GM21786 (cell line): Measurements from ENCODE around the gene RNF19B.
"Not testable (repeated sequence)": the region's sequence is repeated elsewhere in the genome, so short reads cannot be mapped to it uniquely, and the experiment has no call there.

Source experiments
- ATAC-seq: cut with Tn5 transposase; IDR thresholded peaks from one replicate; pipeline ENCODE4 v1.9.1; 2021; ENCODE audit not compliant: unreplicated experiment

Gene RNF19B

DNA sequence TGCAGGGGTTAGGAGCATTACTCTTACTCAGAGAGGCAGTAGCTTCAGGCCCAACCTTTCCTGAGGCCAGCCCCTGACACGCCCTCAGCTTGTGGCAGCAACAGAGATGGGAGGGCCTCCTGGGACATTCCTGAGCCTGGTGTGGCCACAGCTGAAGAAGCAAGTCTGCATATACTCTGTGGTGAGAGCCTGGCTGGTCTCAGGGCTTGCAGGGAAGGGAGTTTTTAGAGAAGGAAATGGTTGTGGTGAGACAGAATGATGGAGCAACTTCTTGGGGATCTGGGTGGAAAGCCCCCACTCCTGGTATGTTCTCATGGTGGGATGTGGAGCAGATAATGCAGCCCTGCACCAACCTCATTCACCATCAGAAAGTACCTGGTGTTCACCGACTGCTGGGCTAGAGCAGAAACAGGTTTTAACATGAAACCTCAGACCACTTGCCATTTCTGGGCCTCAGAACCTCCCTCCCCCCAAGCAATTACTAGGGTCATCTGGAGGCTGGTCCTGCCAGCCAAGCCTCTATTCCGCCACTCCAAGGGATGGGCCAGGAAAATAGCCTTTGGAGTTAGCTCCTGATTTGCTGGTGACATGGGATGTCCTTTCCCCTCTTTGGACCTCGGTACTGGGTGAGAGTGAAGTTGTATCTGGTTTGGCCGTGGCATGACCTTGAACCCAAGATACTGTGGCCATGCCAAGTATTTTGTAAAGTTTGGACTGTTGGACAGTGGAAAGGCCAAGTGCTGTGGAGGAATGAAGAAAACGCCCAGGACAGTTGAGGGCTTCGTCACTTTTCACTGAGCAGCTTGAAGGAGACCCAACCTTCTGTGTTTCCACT lies 28.1 kb upstream of the RNF19B start:
- peak; percentile 87 for ATAC-seq

DNA sequence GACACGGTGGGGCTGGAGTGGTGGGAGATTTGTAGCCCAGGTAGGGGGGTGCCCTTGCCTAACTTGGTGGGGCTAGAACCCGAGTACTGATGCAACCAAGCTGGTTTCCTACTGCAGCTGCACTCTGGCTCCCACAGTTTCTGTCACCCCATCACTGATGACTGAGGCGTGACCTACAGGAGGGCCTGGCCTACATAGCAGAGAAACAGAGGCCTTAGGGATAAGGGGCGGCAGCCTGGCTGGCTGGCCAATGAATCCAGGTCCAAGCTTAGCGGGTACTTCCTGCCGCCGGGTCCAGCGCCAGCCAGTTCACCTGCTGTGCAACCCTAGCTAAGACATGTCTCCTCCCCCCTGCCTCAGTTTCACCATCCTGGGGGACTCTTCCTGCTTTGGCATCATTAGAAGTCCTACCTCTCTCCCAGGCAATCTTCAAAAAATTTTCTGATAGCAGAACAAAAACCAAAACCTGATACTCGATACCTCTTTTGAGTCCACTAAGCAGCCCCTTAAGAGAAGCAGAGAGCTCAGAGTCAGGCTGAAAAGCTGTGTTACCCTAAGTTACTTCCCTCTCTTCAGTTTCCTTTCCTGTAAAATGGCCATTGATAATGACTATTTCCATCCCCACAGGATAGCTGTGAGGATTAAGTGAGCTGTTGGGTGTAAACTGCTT lies 27.3 kb upstream of the RNF19B start:
- peak; percentile 26 for ATAC-seq

DNA sequence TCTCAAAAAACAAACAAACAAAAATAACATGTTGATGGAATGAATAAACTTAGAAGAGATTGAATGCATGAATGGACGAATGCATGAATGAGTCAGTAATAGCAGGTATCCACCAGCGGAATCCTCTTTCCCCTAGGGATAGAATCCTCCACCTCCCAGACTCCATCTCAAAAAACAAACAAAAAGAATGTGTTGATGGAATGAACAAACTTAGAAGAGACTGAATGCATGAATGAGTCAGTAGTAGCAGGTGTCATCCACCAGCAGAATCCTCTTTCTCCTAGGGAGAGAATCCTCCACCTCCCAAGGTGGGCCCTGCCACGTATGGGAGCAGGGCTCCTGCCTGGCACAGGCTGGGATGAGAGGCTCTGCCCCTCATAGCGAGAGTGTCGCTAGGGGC lies 26.8 kb upstream of the RNF19B start:
- ATAC-seq, result no peak

DNA sequence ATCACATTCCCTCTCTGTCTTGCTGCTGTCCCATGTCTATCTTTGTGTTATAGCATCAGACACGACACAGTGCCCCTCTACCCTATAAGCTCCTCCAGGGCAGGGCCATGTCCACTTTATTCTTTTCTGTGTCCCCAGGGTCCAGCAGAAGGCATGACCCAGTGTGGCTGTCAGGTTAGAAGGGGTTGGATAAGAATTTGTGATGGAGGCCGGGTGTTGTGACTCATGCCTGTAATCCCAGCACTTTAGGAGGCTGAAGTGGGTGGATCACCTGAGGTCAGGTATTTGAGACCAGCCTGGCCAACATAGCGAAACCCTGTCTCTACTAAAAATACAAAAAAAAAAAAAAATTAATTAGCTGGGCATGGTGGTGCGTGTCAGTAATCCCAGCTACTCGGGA lies 26.3 kb upstream of the RNF19B start:
- no peak for ATAC-seq

DNA sequence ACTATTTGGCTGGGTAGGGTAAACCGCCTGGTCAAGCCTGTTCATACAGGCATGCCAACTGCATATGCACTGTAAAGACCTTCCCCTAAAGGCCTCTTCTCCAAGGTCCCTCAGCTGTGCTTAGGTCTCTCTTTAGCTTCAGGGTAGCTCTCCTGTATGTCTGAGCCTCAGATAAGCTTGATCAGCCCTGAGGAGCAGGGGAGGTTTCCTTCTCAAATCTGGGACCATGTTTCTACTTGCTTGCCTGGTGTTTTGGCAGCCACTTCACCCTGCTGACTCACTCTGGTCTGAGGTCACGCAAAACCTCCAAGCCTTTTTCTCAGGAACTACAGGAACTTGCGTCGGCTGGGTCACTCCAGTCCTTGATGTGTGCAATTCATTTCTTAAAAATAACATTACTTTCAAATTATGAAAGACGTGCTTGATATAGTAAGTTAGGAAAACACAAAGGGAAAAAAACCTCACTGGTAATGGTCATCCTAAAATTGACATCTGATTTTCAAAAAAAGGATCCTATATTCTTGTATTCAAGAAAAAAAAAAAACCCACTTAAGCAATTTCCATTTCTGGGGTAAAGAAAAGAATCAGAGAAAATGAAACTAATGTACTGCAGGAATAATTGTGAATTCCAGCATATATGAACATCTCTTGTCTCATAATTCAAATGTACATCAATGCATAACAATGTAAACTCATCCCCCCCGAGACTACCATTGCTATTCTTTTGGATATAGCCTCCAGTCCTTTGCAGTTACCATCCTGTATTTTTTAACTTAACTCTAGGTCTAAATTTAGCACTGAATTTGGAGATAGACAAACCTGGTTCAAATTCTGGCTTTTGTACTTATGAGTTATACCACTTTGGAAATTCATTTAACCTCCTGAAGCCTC lies 24.8 kb upstream of the RNF19B start:
- no peak for ATAC-seq

DNA sequence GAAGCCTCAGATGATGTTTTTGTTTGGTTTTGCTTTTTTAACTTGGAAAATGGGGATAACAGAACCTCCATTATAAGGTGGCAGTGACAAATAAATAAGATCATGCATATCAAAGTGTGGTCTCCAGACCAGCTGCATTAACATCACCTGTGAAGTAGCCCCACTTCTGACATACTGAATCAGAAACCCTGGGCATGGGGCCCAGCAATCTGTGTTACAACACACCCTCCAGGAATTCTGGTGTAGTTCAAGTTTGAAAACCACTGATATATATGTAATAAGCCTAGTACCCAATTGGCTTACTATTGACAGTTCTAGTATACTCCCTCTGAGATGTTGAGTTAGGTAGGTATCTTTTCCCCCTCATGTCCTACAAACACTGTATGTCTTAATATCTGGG lies 24.1 kb upstream of the RNF19B start:
- ATAC-seq, result no peak

DNA sequence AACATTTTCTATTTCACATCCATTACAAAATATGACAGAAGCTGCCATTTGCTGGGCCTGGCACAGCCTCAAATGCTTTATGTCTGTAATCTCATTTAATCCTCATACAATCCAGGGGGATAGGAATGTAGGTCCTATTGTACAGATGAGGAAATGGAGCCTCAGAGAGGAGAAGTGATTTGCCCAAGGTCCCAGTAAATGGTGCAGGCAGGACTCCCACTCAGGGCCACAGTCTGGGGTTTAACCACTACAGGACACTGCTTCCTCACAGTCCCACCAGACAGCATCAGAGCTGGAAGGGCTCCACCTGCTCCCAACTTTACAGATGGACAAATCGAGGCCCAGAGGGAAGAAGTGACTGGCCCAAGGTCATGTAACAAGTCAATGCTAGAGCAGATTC lies 20.6 kb upstream of the RNF19B start:
- ATAC-seq, result no peak

DNA sequence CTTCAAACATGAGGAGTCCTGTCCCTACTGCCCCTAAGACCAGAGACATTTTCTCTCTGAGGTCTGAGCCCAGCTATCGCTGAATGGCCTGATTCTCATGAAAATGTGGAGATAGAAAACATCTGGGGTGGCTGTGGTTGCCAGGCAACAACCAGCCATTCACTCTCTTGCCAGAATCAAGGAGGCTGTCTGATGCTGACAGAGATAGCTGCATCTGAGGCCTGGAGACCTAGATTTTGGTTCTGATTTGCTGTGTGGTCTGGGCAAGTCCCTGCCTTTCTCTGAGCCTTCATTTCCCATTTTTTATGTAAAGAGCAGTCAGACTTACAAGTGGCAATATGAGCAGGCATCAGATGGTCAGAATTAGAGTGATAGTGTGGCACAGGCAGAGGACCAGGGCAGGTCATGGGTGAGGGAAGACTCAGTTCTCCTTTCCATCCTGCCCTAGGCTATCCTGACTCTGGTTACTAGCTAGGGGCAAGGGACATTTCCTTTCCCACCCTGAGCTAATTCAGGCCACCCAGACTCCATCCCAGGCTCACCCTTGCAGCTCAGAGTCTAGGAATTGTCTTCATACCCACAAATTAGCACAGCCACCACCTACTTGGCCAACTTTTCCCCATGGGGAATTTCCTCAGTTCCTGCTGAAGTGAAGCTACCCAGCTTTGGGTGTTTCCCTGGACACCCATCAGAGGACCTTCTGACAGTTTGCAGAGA lies 20.0 kb upstream of the RNF19B start:
- ATAC-seq, result no peak

DNA sequence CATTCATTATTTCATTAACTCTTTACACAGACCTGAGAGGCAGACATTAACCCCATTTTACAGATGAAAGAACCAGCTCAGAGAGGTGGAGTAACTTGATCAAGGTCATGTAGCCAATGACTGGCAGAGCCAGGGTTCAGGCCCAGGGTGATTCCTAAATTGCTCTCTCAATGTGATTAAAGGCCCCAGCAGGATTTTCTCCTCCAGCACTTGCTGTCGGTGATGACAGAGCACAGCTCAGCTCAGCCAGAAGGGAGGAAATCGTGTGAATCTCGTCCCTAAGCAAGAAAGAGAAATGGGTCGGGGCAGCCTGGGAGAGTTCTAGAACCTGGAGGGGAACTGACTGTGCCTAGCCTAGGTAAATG lies 19.5 kb upstream of the RNF19B start:
- no peak for ATAC-seq

DNA sequence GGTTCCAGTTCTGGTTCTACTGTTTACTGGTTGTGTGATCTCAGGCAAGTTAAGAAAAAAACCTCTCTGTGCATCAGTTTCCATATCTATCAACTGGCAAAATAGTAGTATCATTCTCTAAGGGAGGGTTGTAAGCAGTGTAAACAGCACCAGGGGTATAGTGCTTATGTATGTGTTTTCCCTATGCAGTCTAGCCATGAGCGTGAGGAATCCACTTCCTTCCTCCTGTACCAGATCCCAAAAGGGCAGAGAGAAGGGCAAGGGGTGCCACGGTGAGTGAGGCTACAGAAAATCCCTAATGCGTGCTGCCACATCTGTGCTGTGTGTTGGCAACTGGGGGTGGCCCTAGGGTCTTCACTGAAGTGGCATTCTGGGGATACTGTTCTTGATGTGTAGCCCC lies 18.4 kb upstream of the RNF19B start:
- no peak for ATAC-seq

DNA sequence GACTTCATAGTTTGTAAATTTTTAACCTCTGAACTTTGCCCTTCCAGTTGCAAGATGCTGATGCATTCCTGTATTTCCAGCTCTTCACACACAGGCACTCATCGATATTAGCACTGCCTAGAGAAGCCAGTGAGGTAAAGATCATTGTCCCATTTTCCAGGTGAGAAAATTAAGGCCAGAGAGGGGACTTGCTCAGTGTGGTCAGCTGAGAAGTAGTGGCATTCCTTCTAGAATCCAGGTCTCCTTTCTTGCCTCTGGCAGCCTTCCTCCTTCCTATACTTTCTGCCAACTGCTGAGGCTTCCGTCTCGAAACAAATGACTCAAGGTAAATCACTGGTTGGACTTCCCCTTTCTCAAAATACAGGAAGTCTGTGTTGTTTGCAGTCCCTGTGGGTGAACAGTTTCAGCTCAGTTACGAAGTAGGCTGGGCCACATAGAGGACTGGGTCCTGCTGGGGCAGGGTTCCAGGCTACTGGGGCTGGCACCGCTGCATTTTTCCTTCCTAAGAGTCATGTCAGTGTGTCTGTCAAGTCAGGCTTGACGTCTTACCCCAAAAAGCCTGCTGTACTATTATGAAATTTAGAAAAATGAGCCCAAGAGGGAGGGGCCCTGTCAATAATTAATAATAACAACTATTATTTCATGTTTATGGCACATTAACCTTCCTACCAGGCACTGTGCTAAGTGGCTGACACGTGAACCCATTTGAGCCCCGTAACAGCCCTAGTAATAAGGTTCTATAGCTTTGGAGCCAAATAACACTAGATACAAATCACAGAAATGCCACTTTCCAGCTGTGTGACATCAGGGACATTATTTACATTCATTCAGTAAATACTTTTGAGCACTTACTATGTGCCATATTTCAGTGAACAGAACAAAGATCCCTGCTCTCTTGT lies 16.6 kb upstream of the RNF19B start:
- peak; percentile 95 for ATAC-seq

DNA sequence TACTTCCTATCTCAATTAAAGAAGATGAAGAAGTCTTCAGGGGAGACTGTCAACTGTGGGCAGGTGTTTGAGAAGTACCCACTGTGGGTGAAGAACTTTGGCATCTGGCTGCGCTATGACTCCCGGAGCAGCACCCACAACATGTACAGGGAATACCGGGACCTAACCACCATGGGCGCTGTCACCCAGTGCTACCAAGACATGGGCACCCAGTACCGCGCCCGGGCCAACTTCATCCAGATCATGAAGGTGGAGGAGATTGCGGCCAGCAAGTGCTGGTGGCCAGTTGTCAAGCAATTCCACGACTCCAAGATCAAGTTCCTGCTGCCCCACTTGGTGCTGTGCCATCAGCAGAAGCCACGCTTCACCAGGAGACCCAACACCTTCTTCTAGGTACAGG lies 15.5 kb upstream of the RNF19B start:
- no peak for ATAC-seq

DNA sequence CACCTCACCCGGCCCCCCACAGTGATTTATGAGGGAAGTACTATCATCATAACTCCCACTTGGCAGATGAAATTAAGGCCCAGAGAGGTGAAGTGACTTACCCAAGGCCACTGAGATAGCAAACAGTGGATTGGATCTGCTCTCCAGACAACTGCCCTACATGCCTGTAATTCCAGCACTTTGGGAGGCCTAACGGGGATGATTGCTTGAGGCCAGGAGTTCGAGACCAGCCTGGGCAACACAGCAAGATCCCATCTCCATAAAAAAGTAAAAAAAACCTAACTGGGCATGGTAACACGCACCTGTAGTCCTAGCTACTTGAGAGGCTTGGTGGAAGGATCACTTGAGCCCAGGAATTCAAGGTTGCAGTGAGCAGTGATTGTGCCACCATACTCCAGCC lies 14.2 kb upstream of the RNF19B start:
- no peak for ATAC-seq

DNA sequence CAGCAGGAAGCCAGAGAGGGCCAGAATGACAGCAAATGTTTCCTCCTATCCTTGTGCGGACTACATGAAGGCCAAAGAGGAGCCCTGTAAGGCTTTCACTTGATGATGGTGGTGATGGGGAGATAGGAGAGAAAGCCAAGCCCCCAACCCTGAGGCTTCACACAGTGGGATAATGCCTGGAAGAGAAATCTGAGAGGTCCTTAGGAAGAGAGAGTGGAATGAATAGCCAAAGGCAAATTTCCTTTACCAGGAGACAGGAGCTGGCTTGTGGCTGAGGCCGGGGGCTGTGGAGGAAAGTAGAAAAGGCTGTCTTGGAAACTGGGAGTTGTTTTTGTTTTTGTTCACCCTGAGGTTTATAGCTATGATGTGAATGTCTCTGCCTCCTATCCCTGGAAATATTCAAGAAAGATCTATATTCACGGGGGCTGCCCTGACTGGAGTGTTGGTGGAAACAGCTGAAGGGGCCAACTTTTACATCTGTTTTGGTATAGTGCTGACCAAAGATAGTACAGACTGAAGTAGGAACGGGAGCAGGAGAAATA lies 13.0 kb upstream of the RNF19B start:
- no peak for ATAC-seq

DNA sequence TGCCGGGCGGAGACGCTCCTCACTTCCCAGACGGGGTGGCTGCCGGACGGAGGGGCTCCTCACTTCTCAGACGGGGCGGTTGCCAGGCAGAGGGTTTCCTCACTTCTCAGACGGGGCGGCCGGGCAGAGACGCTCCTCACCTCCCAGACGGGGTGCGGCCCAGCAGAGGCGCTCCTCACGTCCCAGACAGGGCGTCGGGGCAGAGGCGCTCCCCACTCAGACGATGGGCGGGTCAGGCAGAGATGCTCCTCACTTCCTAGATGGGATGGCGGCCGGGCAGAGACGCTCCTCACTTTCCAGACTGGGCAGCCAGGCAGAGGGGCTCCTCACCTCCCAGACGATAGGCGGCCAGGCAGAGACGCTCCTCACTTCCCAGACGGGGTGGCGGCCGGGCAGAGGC lies 10.4 kb upstream of the RNF19B start:
- ATAC-seq, result not testable (repeated sequence)

DNA sequence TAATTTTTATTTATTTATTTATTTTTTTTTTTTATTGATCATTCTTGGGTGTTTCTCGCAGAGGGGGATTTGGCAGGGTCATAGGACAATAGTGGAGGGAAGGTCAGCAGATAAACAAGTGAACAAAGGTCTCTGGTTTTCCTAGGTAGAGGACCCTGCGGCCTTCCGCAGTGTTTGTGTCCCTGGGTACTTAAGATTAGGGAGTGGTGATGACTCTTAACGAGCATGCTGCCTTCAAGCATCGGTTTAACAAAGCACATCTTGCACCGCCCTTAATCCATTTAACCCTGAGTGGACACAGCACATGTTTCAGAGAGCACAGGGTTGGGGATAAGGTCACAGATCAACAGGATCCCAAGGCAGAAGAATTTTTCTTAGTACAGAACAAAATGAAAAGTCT lies 8.8 kb upstream of the RNF19B start:
- not testable (repeated sequence) for ATAC-seq

DNA sequence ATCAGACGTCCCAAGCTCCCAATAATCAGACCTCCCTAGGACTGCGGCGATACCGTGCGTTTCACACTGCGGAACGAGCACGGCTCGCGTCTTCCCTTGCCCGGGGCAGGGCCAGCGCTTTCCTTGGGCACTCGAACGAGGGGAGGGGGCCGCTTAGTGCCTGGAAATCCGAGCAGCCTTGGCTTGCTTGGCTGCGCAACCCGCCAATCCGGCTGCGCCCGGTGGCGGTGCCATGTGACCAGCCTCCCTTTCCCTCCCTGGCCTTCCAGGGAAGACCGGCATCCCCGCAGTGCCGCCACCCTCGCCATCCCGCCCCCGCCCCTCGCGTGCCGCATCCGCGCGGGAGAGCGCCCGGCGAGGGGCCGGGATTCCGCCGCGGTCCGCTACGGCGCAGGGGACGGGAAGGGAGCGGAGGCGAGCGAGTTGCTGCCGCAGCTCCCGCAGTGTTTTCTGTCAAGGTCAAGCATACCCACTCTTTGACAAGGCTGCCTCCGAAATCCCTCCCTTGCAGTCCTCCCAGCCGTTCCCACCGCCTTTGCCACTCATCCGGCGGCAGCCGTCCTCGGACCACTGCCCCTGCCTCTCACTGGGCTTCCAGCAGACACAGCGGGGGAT lies 8.3 kb upstream of the RNF19B start:
- no peak for ATAC-seq

DNA sequence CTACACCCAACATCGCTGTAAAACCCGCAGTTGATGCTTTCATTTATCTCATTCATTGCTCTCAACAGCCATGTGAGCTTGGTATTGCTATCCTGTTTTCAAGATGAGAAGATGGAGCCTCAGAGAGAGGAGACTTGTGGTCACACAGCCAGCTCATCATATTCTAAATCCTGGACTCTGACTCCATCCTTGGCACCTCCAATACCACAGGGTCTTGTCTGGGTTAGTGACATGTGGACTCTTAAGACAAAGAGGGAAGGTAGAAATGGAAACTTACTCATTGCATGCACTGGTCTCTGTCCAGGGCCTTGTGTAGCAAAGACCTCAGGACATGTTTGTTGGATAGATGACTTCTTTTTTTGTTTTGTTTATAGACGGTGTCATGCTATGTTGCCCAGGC lies 7.0 kb upstream of the RNF19B start:
- ATAC-seq, result no peak

DNA sequence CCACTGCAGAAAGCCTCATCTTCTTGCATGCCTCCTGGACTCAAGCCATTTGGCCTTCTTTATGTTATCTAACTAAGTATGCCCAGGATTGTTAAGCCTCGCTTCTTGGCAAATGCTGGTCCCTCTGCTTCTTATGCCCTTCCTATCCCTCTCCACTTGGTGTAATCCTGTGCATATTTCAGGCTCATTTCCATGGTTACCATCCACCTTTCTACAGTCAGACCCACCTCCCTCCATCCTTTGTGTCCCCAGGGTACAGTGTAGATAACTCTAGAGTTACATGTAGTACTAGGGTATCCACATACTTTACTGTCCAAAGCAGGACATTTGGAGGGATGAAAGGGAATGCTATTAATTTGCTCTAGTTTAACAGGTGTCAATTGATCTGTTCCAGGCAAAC lies 6.5 kb upstream of the RNF19B start:
- no peak for ATAC-seq
